ENCODE measurements around the gene PTPRE.

DNA sequence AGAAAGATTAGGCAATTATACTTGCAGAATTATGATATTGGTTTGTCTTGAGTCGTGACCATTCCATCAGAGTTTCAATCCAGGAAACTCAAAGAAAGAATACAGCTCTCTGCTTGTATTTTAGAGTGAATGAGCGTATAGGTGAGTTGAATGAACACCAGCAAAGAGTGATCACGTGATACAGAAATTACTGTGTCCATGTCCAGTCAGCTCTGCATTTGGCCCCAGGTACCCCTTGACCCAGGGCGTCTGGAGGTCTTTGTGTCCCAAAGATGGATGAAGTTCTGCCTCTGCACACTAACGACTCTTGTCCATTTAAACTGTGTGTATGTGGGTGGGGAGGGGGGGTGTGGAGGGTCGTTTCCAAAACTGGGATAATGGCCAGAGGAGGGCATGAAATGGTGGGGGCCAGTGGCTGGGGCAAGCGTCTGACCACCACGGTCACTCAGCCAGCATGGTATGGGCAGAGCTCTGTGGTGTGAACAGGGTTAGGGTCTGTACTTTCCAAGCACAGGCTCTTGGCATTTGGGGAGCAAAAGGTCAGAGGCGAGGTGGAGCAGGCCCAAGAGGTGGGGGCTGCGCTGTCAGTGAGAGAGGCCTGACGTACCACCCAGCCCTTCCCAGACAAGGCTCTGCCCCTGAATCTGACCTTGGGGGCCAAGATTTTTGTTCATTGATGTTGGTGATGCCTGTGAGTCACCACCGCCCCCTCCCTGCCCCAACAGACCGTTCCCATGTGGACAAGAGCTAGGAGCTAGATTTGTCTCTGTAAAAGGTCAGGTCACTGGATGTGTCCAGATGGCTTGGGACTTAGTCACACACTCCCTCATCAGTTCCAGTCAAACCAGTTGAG is 1.4 kb downstream of the PTPRE start:
- TF ChIP-seq, protein P1, sequence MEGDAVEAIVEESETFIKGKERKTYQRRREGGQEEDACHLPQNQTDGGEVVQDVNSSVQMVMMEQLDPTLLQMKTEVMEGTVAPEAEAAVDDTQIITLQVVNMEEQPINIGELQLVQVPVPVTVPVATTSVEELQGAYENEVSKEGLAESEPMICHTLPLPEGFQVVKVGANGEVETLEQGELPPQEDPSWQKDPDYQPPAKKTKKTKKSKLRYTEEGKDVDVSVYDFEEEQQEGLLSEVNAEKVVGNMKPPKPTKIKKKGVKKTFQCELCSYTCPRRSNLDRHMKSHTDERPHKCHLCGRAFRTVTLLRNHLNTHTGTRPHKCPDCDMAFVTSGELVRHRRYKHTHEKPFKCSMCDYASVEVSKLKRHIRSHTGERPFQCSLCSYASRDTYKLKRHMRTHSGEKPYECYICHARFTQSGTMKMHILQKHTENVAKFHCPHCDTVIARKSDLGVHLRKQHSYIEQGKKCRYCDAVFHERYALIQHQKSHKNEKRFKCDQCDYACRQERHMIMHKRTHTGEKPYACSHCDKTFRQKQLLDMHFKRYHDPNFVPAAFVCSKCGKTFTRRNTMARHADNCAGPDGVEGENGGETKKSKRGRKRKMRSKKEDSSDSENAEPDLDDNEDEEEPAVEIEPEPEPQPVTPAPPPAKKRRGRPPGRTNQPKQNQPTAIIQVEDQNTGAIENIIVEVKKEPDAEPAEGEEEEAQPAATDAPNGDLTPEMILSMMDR (IDR thresholded peaks at IDR 0.05; ENCODE audit: insufficient read depth, low read length) = no peak
- TF ChIP-seq SPI1 (IDR thresholded peaks at IDR 0.05; ENCODE audit: borderline replicate concordance, low read depth) (no peak), POLR2AphosphoS5 (IDR thresholded peaks at IDR 0.05; ENCODE audit: low read depth) (no peak), GABPA (IDR thresholded peaks at IDR 0.05; ENCODE audit: low read depth) (no peak)

Measured in HL-60 (cell line).